ENCODE data around the gene PIK3R3.

GRCh38 chr1:46026531-46026930 is 105.9 kb downstream of the PIK3R3 start:
- TF ChIP-seq ZFX (IDR thresholded peaks at IDR 0.05) (no peak), YY1 (IDR thresholded peaks at IDR 0.05; ENCODE audit: extremely low read depth, insufficient replicate concordance, low read depth, low read length) (no peak), POLR2A (IDR thresholded peaks at IDR 0.05; ENCODE audit: borderline replicate concordance, extremely low read depth, insufficient read depth, insufficient read length) (no peak), POLR2AphosphoS5 (IDR thresholded peaks at IDR 0.05; ENCODE audit: low read depth, low read length) (no peak), CEBPB (IDR thresholded peaks at IDR 0.05; ENCODE audit: low read depth) (no peak), ATF3 (IDR thresholded peaks at IDR 0.05) (no peak)
- TF ChIP-seq, protein P1, sequence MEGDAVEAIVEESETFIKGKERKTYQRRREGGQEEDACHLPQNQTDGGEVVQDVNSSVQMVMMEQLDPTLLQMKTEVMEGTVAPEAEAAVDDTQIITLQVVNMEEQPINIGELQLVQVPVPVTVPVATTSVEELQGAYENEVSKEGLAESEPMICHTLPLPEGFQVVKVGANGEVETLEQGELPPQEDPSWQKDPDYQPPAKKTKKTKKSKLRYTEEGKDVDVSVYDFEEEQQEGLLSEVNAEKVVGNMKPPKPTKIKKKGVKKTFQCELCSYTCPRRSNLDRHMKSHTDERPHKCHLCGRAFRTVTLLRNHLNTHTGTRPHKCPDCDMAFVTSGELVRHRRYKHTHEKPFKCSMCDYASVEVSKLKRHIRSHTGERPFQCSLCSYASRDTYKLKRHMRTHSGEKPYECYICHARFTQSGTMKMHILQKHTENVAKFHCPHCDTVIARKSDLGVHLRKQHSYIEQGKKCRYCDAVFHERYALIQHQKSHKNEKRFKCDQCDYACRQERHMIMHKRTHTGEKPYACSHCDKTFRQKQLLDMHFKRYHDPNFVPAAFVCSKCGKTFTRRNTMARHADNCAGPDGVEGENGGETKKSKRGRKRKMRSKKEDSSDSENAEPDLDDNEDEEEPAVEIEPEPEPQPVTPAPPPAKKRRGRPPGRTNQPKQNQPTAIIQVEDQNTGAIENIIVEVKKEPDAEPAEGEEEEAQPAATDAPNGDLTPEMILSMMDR (IDR thresholded peaks at IDR 0.05 in 2 of 3, conservative IDR thresholded peaks at IDR 0.05 in 1 of 3; ENCODE audit: borderline replicate concordance in 1 of 3, insufficient read depth in 1 of 3, low read depth in 2 of 3, low read length in 2 of 3): no peak
